ENCODE measurements around the gene IKBKG. TPM values are rescaled to one million over a fixed set of nuclear protein-coding genes. Genes with fewer than 3 reads are reported as not detected.
"Not testable (repeated sequence)": the region's sequence is repeated elsewhere in the genome, so short reads cannot be mapped to it uniquely, and the experiment has no call there.

IKBKG gene
- total and polyA plus RNA-seq, 4 experiments from 2014 or later = 28.2 to 44.7 (median 39.5) TPM

DNA sequence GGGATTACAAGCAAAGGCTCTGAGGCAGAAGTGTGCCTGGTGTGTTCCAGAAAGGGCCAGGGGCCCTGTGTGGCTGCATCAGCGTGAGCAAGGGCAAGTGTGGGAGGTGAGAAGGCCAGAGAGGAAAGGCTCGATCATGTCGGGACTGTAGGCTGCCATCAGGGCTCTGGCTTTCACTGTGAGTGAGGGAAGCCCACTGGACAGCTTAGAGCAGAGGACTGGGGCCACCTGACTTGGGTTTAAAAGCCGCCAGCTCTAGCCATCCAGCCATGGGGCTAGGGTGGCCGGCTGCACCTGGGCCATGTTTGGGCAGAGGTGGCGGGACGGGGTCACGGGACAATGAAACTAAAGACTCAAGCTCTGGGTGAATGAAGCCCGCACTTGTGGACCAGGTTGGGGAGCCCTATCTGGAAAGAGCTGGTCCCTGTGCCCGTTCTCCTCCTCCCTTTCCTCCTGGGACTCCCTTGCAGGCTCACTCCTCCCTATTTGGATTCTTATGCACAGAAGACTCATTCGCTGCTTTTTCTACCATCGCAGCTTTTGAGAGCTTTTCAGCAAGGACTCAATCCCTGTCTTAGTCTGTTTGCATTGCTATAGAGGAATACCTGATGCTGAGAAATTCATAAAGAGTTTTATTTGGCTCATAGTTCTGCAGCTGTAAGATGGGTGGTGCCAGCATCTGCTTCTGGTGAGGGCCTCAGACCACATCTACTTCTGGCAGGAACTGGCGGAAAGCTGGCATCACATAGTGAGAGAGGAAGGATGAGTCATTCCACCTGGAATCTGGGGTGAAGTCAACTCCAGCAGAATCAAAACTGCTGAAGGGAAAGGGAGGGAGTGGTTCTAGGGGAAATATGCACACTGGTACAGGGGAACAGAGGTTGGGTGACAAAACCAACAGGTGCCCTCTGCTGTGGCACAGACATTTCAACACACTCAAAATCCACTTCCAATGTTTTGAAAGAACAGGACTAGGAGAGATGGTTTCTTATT is 56.3 kb downstream of the IKBKG start:
- no peak overlapping the region for H3K27ac ChIP-seq (ENCODE audit: low read depth, low read length)
- no peak overlapping the region for H3K27ac Mint-ChIP-seq
- intact Hi-C loops (cut with micrococcal nuclease) = no loop called here
- no peaks in the 10 kb centered on the region for H3K27me3 ChIP-seq (ENCODE audit: insufficient read depth, low read length)
- peaks cover 0 to 1% of the 10 kb centered on the region in 2 donors for H3K27me3 Mint-ChIP-seq
- H3K4me3 ChIP-seq (ENCODE audit: low read length in 2 of 2) = no peak overlapping the region
- CTCF ChIA-PET (ENCODE audit: partially characterized antibody) = no interaction called here
- peaks cover 0 to 5% (median 2%) of the 10 kb centered on the region in 4 donors for H3K4me1 Mint-ChIP-seq
- H3K9me3 ChIP-seq (ENCODE audit: control insufficient read depth in 1 of 2, low read length in 2 of 2) = no peaks in the 10 kb centered on the region
- no peak overlapping the region for H3K4me3 Mint-ChIP-seq
- POLR2A ChIA-PET (ENCODE audit: partially characterized antibody) = interaction anchor here (0.6 kb wide), 1 partner anchor 246 kb away, joined by 3 read pairs; no protein-coding TSS in a partner anchor
- no peaks in the 10 kb centered on the region for H3K36me3 Mint-ChIP-seq
- no peaks in the 10 kb centered on the region for H3K9me3 Mint-ChIP-seq
- no peaks in the 10 kb centered on the region for H3K4me1 ChIP-seq (ENCODE audit: insufficient read depth, low read length)
- no peak for DNase-seq
- no peaks in the 10 kb centered on the region for H3K36me3 ChIP-seq (ENCODE audit: insufficient read depth, low read length)

DNA sequence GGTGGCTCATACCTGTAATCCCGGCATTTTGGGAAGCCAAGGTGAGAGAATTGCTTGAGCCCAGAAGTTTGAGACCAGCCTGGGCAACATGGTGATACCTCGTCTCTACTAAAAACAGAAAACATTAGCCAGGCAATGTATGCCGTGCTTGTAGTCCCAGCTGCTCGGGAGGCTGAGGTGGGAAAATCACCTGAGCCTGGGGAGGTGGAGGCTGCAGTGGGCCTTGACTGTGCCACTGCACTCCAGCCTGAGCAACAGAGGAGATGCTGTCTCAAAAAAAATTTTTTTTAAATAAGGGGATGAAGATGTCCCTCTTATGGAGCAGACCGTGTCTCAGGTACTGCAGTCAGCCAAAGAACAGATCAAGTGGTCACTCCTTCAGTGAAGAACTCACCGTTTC is 58.1 kb downstream of the IKBKG start:
- Histone ChIP-seq H3K9me3 (ENCODE audit: control insufficient read depth in 1 of 2, low read length in 2 of 2) (no peaks in the 10 kb centered on the region), H3K27ac (ENCODE audit: low read depth, low read length) (no peak overlapping the region), H3K27me3 (ENCODE audit: insufficient read depth, low read length) (no peaks in the 10 kb centered on the region), H3K4me1 (ENCODE audit: insufficient read depth, low read length) (no peaks in the 10 kb centered on the region), H3K4me3 (ENCODE audit: low read length in 2 of 2) (no peak overlapping the region), H3K36me3 (ENCODE audit: insufficient read depth, low read length) (no peaks in the 10 kb centered on the region)
- intact Hi-C loops (cut with micrococcal nuclease) = no loop called here
- Mint-ChIP-seq H3K4me1 (peaks cover 0 to 5% (median 2%) of the 10 kb centered on the region in 4 donors), H3K4me3 (no peak overlapping the region), H3K9me3 (no peaks in the 10 kb centered on the region), H3K36me3 (no peaks in the 10 kb centered on the region), H3K27ac (no peak overlapping the region), H3K27me3 (peaks cover 0 to 1% of the 10 kb centered on the region in 2 donors)
- CTCF ChIA-PET (ENCODE audit: partially characterized antibody) = no interaction called here
- no peak for DNase-seq
- POLR2A ChIA-PET (ENCODE audit: partially characterized antibody) = no interaction called here

DNA sequence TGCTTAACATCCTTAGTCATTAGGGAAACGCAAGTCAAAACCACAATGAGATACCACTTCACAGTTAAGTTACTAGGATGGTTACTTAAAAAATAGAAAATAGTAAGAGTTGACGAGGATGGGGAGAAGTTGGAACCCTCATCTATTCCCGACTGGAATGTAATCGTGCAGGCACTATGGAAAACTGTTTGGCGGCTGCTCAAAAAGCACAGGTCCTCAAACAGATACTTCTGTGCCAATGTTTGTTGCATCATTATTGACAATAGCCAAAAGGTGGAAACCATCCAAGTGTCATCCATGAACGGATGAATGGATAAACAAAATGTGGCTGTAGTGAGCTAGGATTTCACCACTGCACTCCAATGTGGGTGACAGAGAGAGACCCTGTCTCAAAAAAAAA is 60.0 kb downstream of the IKBKG start:
- Mint-ChIP-seq H3K36me3 (no peaks in the 10 kb centered on the region), H3K27ac (no peak overlapping the region), H3K9me3 (no peaks in the 10 kb centered on the region), H3K4me1 (peaks cover 0 to 5% (median 2%) of the 10 kb centered on the region in 4 donors), H3K27me3 (peaks cover 0 to 1% of the 10 kb centered on the region in 2 donors), H3K4me3 (no peak overlapping the region)
- H3K4me1 ChIP-seq (ENCODE audit: insufficient read depth, low read length) = no peaks in the 10 kb centered on the region
- no peaks in the 10 kb centered on the region for H3K36me3 ChIP-seq (ENCODE audit: insufficient read depth, low read length)
- ChIA-PET POLR2A (ENCODE audit: partially characterized antibody) (no interaction called here), CTCF (ENCODE audit: partially characterized antibody) (no interaction called here)
- no peak for DNase-seq
- no peak overlapping the region for H3K4me3 ChIP-seq (ENCODE audit: low read length in 2 of 2)
- no peak overlapping the region for H3K27ac ChIP-seq (ENCODE audit: low read depth, low read length)
- no peaks in the 10 kb centered on the region for H3K9me3 ChIP-seq (ENCODE audit: control insufficient read depth in 1 of 2, low read length in 2 of 2)
- H3K27me3 ChIP-seq (ENCODE audit: insufficient read depth, low read length) = no peaks in the 10 kb centered on the region
- intact Hi-C loops (cut with micrococcal nuclease) = no loop called here

DNA sequence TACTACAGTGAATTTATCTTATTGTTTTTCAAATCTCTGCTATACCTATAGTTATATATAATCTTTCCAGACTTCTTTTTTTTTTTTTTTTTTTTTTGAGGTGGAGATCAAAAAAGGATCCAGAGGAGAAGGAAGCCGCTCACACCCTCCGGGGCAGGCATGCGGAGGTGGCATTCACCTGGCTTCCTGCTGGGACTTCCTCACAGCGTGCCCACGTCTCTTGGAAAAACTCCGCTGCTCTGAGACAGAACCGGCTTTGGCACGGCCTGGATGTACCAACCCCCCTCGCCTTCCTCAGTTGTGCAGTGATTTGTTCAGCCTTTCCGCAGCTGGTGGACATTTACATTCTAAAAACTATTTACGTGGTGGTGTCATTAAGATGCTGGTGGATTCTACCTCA is 60.6 kb downstream of the IKBKG start:
- H3K36me3 Mint-ChIP-seq; intact Hi-C loops (cut with micrococcal nuclease); H3K9me3 ChIP-seq (ENCODE audit: control insufficient read depth in 1 of 2, low read length in 2 of 2); H3K4me1 ChIP-seq (ENCODE audit: insufficient read depth, low read length); POLR2A ChIA-PET (ENCODE audit: partially characterized antibody); DNase-seq; H3K27me3 Mint-ChIP-seq; H3K27ac ChIP-seq (ENCODE audit: low read depth, low read length); H3K4me3 Mint-ChIP-seq; H3K27me3 ChIP-seq (ENCODE audit: insufficient read depth, low read length); H3K9me3 Mint-ChIP-seq; CTCF ChIA-PET (ENCODE audit: partially characterized antibody); H3K4me3 ChIP-seq (ENCODE audit: low read length in 2 of 2); H3K4me1 Mint-ChIP-seq; H3K27ac Mint-ChIP-seq; H3K36me3 ChIP-seq (ENCODE audit: insufficient read depth, low read length): not testable (repeated sequence)

DNA sequence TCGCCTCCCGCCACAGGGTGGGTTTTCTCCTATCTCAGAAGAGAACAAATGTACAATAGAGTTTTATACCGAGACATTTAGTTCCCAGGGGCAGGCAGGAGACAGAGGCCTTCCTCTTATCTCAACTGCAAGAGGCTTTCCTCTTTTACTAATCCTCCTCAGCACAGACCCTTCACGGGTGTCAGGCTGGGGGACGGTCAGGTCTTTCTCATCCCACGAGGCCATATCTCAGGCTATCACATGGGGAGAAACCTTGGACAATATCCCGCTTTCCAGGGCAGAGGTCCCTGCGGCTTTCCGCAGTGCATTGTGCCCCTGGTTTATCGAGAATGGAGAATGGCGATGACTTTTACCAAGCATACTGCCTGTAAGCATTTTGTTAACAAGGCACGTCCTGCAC is 61.4 kb downstream of the IKBKG start:
- H3K4me1 ChIP-seq (ENCODE audit: insufficient read depth, low read length) = not testable (repeated sequence)

DNA sequence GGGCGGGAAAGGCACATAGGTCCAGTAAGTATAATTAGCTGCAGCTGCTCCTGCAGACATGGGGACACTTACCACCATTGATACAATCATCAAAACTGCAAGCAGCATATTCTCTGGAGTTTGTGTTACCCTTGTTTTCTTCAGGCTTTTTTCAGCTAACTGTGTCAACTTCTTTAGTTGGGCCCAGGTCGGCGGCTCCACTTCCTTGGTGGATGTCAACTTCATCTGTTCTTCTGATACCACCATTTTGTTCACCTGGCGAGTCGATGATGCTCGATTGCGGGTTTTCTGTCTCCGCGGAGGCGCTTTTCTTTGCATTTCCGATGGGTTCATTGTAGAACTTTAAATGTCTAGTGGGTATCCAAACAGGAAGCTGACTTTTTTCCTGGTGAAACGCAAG is 63.7 kb downstream of the IKBKG start:
- H3K27ac ChIP-seq (ENCODE audit: low read depth, low read length); H3K4me3 ChIP-seq (ENCODE audit: low read length in 2 of 2); H3K27me3 ChIP-seq (ENCODE audit: insufficient read depth, low read length); H3K27me3 Mint-ChIP-seq; H3K27ac Mint-ChIP-seq; DNase-seq; POLR2A ChIA-PET (ENCODE audit: partially characterized antibody); H3K36me3 Mint-ChIP-seq; H3K36me3 ChIP-seq (ENCODE audit: insufficient read depth, low read length); H3K9me3 ChIP-seq (ENCODE audit: control insufficient read depth in 1 of 2, low read length in 2 of 2); H3K9me3 Mint-ChIP-seq; CTCF ChIA-PET (ENCODE audit: partially characterized antibody); H3K4me3 Mint-ChIP-seq; intact Hi-C loops (cut with micrococcal nuclease); H3K4me1 Mint-ChIP-seq; H3K4me1 ChIP-seq (ENCODE audit: insufficient read depth, low read length): not testable (repeated sequence)

More for the DNA sequence above, 61.4 kb downstream of the IKBKG start:
- intact Hi-C loops (cut with micrococcal nuclease); H3K36me3 Mint-ChIP-seq; H3K4me1 Mint-ChIP-seq; H3K4me3 ChIP-seq (ENCODE audit: low read length in 2 of 2); H3K9me3 ChIP-seq (ENCODE audit: control insufficient read depth in 1 of 2, low read length in 2 of 2); CTCF ChIA-PET (ENCODE audit: partially characterized antibody); H3K27me3 Mint-ChIP-seq; H3K36me3 ChIP-seq (ENCODE audit: insufficient read depth, low read length); POLR2A ChIA-PET (ENCODE audit: partially characterized antibody); H3K27ac ChIP-seq (ENCODE audit: low read depth, low read length); H3K4me3 Mint-ChIP-seq; H3K27ac Mint-ChIP-seq; H3K27me3 ChIP-seq (ENCODE audit: insufficient read depth, low read length); H3K9me3 Mint-ChIP-seq; DNase-seq: not testable (repeated sequence)

DNA sequence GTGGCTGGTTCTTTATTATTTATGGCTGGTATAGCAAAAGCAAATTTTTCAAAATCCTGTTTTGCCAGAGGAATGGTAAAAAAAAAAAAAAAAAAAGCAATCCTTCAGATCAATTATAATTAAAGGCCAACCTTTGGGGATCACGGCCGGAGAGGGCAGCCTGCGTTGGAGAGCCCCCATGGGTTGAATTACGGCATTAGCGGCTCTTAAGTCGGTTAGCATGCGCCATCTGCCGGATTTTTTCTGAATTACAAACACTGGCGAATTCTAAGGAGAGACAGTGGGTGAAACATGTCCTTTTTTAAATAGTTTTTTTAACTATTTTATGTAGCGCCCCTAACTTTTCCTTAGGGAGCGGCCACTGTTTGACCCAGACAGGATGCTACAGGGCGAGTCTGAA is 66.2 kb downstream of the IKBKG start:
- H3K36me3 Mint-ChIP-seq; H3K36me3 ChIP-seq (ENCODE audit: insufficient read depth, low read length); POLR2A ChIA-PET (ENCODE audit: partially characterized antibody); H3K4me1 ChIP-seq (ENCODE audit: insufficient read depth, low read length); H3K4me3 ChIP-seq (ENCODE audit: low read length in 2 of 2); H3K27ac ChIP-seq (ENCODE audit: low read depth, low read length); H3K4me3 Mint-ChIP-seq; H3K27me3 Mint-ChIP-seq; H3K4me1 Mint-ChIP-seq; DNase-seq; H3K27ac Mint-ChIP-seq; H3K9me3 Mint-ChIP-seq; intact Hi-C loops (cut with micrococcal nuclease); CTCF ChIA-PET (ENCODE audit: partially characterized antibody); H3K27me3 ChIP-seq (ENCODE audit: insufficient read depth, low read length); H3K9me3 ChIP-seq (ENCODE audit: control insufficient read depth in 1 of 2, low read length in 2 of 2): not testable (repeated sequence)

All from CD4-positive, alpha-beta memory T cell (primary cell).